Stimulated activated effector memory CD8-positive, alpha-beta T cell treated with anti-CD3 and anti-CD28 coated beads, Interleukin-12 subunit alpha, Interleukin-12 subunit beta, amount 100 ng/mL, for 72 hours (primary cell): ENCODE results near the gene TERF2IP.

Source experiments
- ATAC-seq: fragments of 150-1000 bp; cut with Tn5 transposase; 2 replicates; pipeline ENCODE4 v1.10.0; 2021
- DNase-seq, 2 donors: peaks; one replicate each; pipeline ENCODE4 v3.0.0; 2021 to 2022; ENCODE audit warnings: low spot score in 2 of 2
- H3K27ac Mint-ChIP-seq: one replicate; pipeline ENCODE4 v1.8.0; 2022; ENCODE audit warnings: mild to moderate bottlenecking, mixed read lengths
- H3K36me3 Mint-ChIP-seq: one replicate; pipeline ENCODE4 v1.8.0; 2022; ENCODE audit warnings: mild to moderate bottlenecking, mixed read lengths
- H3K4me1 Mint-ChIP-seq: one replicate; pipeline ENCODE4 v1.8.0; 2022; ENCODE audit warnings: mixed read lengths
- H3K4me3 Mint-ChIP-seq: one replicate; pipeline ENCODE4 v1.8.0; 2022; ENCODE audit warnings: mild to moderate bottlenecking, mixed read lengths
- H3K9me3 Mint-ChIP-seq: one replicate; pipeline ENCODE4 v1.8.0; 2022; ENCODE audit warnings: mixed read lengths

Gene TERF2IP

DNA sequence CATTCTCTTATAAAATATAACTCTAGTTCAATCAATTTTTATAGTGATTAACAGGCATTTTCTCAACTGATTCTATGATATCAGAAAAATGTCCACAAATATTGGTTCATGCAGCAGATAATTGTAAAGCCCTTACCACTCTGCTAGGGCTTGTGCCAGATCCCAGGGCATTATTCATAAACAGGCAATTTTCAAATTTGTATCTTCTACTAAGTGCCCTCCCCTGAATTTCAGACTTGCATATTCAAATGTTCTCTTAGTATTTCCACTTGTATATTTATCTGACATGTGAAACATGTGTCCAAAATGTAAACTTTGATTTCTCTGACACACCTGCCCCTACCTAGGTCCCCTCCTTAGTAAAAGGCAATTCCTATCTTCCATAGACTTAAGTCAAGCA, 19.9 kb downstream of the TERF2IP start:
- Mint-ChIP-seq H3K4me3 (no peak overlapping the region), H3K4me1 (no peaks in the 10 kb centered on the region), H3K9me3 (no peaks in the 10 kb centered on the region), H3K36me3 (no peaks in the 10 kb centered on the region), H3K27ac (no peak overlapping the region)
- ATAC-seq (no peak), DNase-seq (no peak)

DNA sequence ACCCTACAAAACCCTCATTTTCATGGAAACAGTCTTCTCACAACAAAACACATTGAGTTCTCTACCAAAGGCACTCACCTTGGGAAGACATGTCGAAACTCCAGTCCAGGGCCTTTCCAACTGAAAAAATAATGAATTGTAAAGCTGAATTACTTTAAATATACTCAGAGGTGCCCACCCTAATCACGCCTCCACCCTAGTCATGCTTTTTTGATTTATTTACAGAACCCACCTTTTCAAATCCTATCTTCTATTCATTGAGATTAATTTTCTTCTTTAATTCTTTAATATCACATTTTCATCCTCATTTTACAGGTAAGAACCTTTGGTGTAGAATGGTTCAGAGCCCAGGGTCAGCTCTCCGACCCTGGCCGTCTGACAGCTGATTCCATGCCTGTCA, 29.3 kb downstream of the TERF2IP start, which contains the start of gene CPHXL2:
Gene CPHXL2 (minus strand): TSS at position 101 of the 400 bp plus-strand sequence. CDS start 10 bp downstream, at position 91.
- Mint-ChIP-seq H3K9me3 (no peaks in the 10 kb centered on the region), H3K4me3 (no peak within 1 kb of the TSS), H3K36me3 (no peaks in the 10 kb centered on the region), H3K27ac (no peak within 1 kb of the TSS), H3K4me1 (no peaks in the 10 kb centered on the region)
- DNase-seq, result no peak
- ATAC-seq, result no peak

DNA sequence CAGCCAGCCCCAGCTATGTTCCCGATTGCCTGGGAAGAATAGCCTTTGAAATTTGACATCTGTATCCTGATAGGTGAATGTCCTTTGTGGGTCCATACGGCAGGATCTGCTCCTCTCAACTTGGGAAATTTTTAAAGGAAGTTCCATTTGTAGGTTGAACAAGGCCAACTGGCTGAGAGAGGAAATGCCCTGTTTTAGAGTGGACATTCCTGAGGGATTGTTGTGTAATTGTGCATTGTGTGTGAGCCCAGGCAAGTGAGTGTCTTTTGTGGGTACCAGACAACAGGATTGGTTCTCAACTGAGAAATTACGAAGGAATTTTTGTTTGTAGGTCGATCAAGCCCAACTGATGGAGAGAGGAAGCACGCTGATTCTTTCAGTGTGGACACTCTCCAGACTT, 31.8 kb downstream of the TERF2IP start:
- Mint-ChIP-seq H3K4me3 (no peak overlapping the region), H3K36me3 (no peaks in the 10 kb centered on the region), H3K9me3 (no peaks in the 10 kb centered on the region), H3K27ac (no peak overlapping the region), H3K4me1 (no peaks in the 10 kb centered on the region)
- no peak for DNase-seq
- ATAC-seq, result no peak

DNA sequence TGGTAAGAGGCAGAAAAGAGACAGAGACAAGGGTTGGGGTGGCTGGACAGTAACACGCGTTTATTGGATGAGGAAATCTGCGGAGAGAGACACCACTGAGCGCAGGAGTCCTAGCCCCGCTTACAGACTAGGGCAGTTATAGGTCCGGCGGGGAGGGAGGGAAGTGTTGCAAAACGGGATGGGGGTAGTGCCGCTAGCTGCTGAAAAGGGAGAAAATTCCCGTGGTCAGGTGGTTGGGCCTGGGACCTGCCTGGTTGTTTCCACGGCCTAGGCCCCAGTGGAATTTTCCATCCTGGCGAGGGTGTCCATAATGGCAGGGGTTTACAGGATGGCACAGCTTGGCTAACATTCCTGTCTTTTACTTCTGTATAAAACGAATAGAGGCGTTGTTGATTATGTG, 34.7 kb downstream of the TERF2IP start:
- ATAC-seq, result no peak
- Mint-ChIP-seq H3K4me1 (no peaks in the 10 kb centered on the region), H3K9me3 (no peaks in the 10 kb centered on the region), H3K4me3 (no peak overlapping the region), H3K27ac (no peak overlapping the region), H3K36me3 (no peaks in the 10 kb centered on the region)
- DNase-seq, result no peak

DNA sequence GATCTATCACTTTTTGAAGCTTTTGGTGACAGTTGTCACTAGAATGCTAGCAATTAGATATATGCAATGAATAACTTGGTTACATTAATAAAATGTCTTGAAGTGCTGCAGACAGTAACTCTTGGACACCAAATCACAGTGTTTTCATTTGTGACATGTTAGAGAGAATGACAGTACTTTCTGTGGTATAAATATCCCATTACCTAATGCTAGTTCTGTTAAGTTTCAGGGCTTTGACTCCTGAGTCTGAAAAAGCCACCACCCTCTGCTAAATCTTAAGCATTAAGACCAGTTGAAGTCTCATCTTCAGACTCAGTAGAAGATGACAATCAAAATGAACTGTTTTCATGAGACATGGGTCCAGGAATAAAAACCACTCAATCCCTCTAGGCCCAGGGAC, 39.8 kb downstream of the TERF2IP start:
- no peak for ATAC-seq
- DNase-seq, result no peak
- Mint-ChIP-seq H3K9me3 (no peaks in the 10 kb centered on the region), H3K36me3 (no peaks in the 10 kb centered on the region), H3K4me3 (no peak overlapping the region), H3K27ac (no peak overlapping the region), H3K4me1 (no peaks in the 10 kb centered on the region)

DNA sequence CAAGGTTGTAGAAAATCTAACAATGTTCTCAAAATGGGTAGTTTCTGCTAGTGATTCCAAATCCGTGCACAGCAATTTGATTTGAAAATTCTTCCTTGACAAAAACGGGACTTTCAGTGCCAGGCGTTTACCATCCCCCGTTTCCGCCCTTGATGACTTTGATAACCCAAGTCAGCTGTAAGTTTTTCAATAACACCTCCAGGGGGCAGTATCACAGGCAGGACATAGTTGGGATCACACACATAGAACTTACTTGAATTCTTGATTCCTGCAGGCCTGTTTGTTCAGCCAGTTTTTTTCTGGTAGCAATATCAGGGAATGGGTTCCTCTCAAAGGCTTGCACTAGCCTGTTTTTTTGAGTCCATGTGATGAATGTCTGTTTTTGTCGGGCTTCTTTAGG, 48.1 kb downstream of the TERF2IP start:
- DNase-seq (no peak), ATAC-seq (no peak)
- H3K4me1 Mint-ChIP-seq, result no peaks in the 10 kb centered on the region
- no peak overlapping the region for H3K27ac Mint-ChIP-seq
- no peak overlapping the region for H3K4me3 Mint-ChIP-seq
- H3K36me3 Mint-ChIP-seq, result no peaks in the 10 kb centered on the region
- H3K9me3 Mint-ChIP-seq, result no peaks in the 10 kb centered on the region

DNA sequence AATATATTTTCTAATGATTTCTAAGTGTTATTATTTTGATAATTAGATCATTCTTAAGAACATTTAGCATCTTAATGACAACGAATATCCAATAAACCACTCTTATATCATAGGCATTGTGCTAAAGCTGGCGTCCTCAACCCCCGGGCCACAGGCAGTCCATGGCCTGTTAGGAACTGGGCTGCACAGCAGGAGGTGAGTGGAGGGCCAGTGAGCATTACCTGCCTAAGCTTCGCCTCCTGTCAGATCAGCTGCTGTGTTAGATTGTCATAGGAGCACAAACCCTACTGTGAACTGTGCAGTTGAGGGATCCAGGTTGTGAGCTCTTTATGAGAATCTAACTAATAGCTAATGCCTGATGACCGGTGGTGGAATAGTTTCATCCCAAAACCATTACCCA, 50.0 kb downstream of the TERF2IP start:
- no peak overlapping the region for H3K27ac Mint-ChIP-seq

DNA sequence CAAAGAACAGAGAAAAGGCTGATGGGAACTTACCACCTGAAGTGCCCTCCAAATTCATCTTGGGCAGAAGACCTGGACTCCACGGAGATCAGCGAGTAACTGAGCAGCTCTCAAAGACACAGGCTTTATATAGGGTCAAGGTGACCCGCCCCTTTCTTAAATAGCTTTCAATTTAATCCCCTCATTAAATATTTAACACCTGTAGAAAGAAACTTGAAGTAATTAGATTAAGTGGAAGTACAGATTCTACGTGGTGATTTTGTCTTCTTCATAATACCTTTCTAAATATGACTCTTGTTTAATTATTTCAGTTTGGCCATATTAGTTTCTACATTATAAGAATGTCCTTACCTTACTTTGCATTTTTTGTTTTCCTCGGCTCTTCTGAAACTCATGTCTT, 53.8 kb downstream of the TERF2IP start, which contains the start of gene DUXB:
Gene DUXB (minus strand): TSS at position 101 of the 400 bp plus-strand sequence. CDS start 43 bp downstream, at position 58.
- DNase-seq, result no peak
- Mint-ChIP-seq H3K27ac (no peak within 1 kb of the TSS), H3K9me3 (no peaks in the 10 kb centered on the region), H3K4me1 (no peaks in the 10 kb centered on the region), H3K36me3 (no peaks in the 10 kb centered on the region), H3K4me3 (no peak within 1 kb of the TSS)
- ATAC-seq, result no peak

More for the DNA sequence above, 50.0 kb downstream of the TERF2IP start:
- ATAC-seq, result no peak
- Mint-ChIP-seq H3K36me3 (no peaks in the 10 kb centered on the region), H3K9me3 (no peaks in the 10 kb centered on the region), H3K4me1 (no peaks in the 10 kb centered on the region), H3K4me3 (no peak overlapping the region)
- DNase-seq, result no peak

DNA sequence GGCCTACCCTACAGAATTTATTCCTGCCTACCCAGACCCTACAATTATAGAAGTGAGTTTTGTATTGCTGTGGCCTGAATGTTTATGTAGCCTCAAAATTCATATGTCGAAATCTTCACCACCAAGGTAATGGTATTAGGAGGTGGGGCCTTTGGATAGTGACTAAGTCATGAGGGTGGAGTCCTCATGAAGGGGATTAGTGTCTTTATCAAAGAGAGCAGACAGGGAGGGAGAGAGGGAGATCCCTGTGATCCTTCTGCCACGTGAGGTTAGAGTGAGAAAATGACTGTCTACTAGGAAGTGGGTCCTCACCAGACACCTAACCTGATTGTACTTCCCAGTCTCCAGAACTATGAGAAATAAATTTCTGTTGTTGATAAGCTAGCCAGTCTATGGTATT, 54.7 kb downstream of the TERF2IP start:
- Mint-ChIP-seq H3K36me3 (no peaks in the 10 kb centered on the region), H3K9me3 (no peaks in the 10 kb centered on the region), H3K27ac (no peak overlapping the region), H3K4me1 (no peaks in the 10 kb centered on the region), H3K4me3 (no peak overlapping the region)
- ATAC-seq (no peak), DNase-seq (no peak)

DNA sequence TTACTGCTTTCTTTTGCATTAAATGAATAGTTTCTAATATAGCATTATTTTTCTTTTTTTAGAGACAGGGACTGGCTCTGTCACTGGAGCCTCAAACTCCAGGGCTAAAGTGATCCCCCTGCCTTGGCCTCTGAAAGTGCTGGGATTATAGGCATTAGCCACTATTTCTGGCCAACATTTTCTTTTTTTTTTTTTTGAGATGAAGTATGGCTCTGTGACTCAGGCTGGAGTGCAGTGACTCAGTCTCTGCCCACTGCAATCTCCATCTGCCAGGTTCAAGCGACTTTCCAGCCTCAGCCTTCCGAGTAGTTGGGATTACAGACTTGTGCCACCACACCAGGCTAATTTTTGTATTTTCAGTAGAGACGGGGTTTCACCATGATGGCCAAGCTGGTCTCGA, 55.7 kb downstream of the TERF2IP start:
- DNase-seq (no peak), ATAC-seq (no peak)
- no peak overlapping the region for H3K27ac Mint-ChIP-seq
- no peaks in the 10 kb centered on the region for H3K9me3 Mint-ChIP-seq
- H3K4me1 Mint-ChIP-seq, result no peaks in the 10 kb centered on the region
- H3K36me3 Mint-ChIP-seq, result no peaks in the 10 kb centered on the region
- H3K4me3 Mint-ChIP-seq, result no peak overlapping the region
